HCT116 (cell line): ENCODE data around the gene HAPLN2.
"Not testable (repeated sequence)": the region's sequence is repeated elsewhere in the genome, so short reads cannot be mapped to it uniquely, and the experiment has no call there.

Experiments used
- ELF1 ChIP-seq: IDR thresholded peaks from 2 replicates; pipeline ENCODE4 v1.6.1; 2012; ENCODE audit warnings: low read depth, borderline replicate concordance
- EZH2 ChIP-seq: fragments of 200-600 bp; sonication (generic); IDR thresholded peaks from 2 replicates; pipeline ENCODE4 v1.6.1; 2017; ENCODE audit warnings: antibody characterized with exemption, mixed run types
- EZH2phosphoT487 ChIP-seq: fragments of 200-600 bp; IDR thresholded peaks from 2 replicates; pipeline ENCODE4 v1.6.1; 2018; ENCODE audit warnings: antibody characterized with exemption, borderline replicate concordance
- POLR2A ChIP-seq: IDR thresholded peaks from 2 replicates; pipeline ENCODE4 v1.7.0; 2011; ENCODE audit warnings: borderline replicate concordance; ENCODE audit not compliant: insufficient read depth, insufficient read length; ENCODE audit errors: extremely low read depth
- POLR2AphosphoS5 ChIP-seq: IDR thresholded peaks from 2 replicates; pipeline ENCODE4 v1.6.1; 2011; ENCODE audit warnings: mild to moderate bottlenecking, low read depth, low read length, moderate library complexity
- RAD21 ChIP-seq: IDR thresholded peaks from 2 replicates; pipeline ENCODE4 v1.6.1; 2012; ENCODE audit warnings: low read depth, mild to moderate bottlenecking
- SIN3A ChIP-seq: IDR thresholded peaks from 2 replicates; pipeline ENCODE4 v1.6.1; 2012; ENCODE audit warnings: low read depth
- SRF ChIP-seq: IDR thresholded peaks from 2 replicates; pipeline ENCODE4 v1.6.1; 2012; ENCODE audit warnings: low read depth
- TF ChIP-seq, protein P1 (sequence below), 3 experiments: fragments of 200-600 bp in 1 of 3; sonication (generic) in 1 of 3; IDR thresholded peaks in 2 of 3; conservative IDR thresholded peaks in 1 of 3; 2 replicates each; pipeline ENCODE4 v1.5.1; 2012 to 2017; ENCODE audit warnings: low read depth in 2 of 3, low read length in 2 of 3, antibody characterized with exemption in 1 of 3, borderline replicate concordance in 1 of 3, control low read depth in 1 of 3, mild to moderate bottlenecking in 1 of 3, mixed read lengths in 1 of 3, mixed run types in 1 of 3, moderate library complexity in 1 of 3; ENCODE audit not compliant: insufficient read depth in 1 of 3
- TF ChIP-seq, protein P2 (sequence below): IDR thresholded peaks from 2 replicates; pipeline ENCODE4 v1.6.1; 2012
- TF ChIP-seq, protein P3 (sequence below): IDR thresholded peaks from 2 replicates; pipeline ENCODE4 v1.6.1; 2012; ENCODE audit warnings: low read depth

DNA sequence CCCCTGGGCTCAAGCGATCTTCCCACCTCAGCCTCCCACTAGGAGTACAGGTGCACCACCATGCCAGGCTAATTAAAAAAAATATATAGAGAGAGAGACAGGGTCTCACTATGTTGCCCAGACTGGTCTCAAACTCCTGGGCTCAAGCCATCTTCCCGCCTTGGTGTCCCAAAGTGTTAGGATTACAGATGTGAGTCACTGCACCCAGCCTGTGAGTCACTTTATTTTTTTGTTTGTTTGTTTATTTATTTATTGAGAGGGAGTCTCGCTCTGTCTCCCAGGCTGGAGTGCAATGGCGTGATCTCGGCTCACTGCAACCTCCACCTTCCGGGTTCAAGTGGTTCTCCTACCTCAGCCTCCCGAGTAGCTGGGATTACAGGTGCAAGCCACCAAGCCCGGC, 31.3 kb upstream of the HAPLN2 start:
- TF ChIP-seq, protein P1, sequence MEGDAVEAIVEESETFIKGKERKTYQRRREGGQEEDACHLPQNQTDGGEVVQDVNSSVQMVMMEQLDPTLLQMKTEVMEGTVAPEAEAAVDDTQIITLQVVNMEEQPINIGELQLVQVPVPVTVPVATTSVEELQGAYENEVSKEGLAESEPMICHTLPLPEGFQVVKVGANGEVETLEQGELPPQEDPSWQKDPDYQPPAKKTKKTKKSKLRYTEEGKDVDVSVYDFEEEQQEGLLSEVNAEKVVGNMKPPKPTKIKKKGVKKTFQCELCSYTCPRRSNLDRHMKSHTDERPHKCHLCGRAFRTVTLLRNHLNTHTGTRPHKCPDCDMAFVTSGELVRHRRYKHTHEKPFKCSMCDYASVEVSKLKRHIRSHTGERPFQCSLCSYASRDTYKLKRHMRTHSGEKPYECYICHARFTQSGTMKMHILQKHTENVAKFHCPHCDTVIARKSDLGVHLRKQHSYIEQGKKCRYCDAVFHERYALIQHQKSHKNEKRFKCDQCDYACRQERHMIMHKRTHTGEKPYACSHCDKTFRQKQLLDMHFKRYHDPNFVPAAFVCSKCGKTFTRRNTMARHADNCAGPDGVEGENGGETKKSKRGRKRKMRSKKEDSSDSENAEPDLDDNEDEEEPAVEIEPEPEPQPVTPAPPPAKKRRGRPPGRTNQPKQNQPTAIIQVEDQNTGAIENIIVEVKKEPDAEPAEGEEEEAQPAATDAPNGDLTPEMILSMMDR (IDR thresholded peaks at IDR 0.05 in 2 of 3, conservative IDR thresholded peaks at IDR 0.05 in 1 of 3; ENCODE audit: borderline replicate concordance in 1 of 3, insufficient read depth in 1 of 3, low read depth in 2 of 3, low read length in 2 of 3): not testable (repeated sequence)
- TF ChIP-seq ELF1, SRF, POLR2A, EZH2, EZH2phosphoT487, POLR2AphosphoS5, RAD21, SIN3A: not testable (repeated sequence)
- TF ChIP-seq, protein P2, sequence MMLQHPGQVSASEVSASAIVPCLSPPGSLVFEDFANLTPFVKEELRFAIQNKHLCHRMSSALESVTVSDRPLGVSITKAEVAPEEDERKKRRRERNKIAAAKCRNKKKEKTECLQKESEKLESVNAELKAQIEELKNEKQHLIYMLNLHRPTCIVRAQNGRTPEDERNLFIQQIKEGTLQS: not testable (repeated sequence)
- TF ChIP-seq, protein P3, sequence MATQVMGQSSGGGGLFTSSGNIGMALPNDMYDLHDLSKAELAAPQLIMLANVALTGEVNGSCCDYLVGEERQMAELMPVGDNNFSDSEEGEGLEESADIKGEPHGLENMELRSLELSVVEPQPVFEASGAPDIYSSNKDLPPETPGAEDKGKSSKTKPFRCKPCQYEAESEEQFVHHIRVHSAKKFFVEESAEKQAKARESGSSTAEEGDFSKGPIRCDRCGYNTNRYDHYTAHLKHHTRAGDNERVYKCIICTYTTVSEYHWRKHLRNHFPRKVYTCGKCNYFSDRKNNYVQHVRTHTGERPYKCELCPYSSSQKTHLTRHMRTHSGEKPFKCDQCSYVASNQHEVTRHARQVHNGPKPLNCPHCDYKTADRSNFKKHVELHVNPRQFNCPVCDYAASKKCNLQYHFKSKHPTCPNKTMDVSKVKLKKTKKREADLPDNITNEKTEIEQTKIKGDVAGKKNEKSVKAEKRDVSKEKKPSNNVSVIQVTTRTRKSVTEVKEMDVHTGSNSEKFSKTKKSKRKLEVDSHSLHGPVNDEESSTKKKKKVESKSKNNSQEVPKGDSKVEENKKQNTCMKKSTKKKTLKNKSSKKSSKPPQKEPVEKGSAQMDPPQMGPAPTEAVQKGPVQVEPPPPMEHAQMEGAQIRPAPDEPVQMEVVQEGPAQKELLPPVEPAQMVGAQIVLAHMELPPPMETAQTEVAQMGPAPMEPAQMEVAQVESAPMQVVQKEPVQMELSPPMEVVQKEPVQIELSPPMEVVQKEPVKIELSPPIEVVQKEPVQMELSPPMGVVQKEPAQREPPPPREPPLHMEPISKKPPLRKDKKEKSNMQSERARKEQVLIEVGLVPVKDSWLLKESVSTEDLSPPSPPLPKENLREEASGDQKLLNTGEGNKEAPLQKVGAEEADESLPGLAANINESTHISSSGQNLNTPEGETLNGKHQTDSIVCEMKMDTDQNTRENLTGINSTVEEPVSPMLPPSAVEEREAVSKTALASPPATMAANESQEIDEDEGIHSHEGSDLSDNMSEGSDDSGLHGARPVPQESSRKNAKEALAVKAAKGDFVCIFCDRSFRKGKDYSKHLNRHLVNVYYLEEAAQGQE: not testable (repeated sequence)
